ENCODE data around the gene PEX3.
A peak's percentile ranks its signal among the peaks of the same experiment; 100 is the strongest.
"Not testable (repeated sequence)": the region's sequence is repeated elsewhere in the genome, so short reads cannot be mapped to it uniquely, and the experiment has no call there.

PEX3 gene

DNA sequence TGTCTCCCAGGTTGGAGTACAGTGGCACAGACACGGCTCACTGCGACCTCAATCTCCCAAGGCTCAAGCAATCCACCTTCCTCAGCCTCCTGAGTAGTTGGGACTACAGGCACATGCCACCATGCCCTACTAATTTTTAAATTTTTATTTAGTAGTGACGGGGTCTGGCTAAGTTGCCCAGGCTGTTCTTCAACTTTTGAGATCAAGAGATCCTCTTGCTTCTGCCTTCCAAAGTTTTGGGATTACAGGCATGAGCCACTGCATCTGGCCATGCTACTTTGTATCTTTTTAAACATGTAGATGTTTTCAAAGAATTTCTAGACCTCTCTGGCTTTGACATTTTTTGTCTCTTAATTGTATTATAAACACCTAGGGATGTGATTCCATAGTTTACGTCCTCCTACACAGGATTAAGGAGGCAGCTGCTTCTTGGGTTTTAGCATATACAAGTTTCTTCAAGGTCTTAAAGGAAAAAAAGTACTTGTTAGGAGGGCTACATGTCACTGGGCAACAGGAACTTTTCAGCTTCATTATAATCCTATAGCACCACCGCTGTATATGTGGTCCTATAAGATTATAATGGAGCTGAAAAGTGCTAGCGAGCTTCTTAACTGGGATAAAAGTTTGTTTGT lies 1.4 kb upstream of the PEX3 start:
- DNase-seq, result no peak

DNA sequence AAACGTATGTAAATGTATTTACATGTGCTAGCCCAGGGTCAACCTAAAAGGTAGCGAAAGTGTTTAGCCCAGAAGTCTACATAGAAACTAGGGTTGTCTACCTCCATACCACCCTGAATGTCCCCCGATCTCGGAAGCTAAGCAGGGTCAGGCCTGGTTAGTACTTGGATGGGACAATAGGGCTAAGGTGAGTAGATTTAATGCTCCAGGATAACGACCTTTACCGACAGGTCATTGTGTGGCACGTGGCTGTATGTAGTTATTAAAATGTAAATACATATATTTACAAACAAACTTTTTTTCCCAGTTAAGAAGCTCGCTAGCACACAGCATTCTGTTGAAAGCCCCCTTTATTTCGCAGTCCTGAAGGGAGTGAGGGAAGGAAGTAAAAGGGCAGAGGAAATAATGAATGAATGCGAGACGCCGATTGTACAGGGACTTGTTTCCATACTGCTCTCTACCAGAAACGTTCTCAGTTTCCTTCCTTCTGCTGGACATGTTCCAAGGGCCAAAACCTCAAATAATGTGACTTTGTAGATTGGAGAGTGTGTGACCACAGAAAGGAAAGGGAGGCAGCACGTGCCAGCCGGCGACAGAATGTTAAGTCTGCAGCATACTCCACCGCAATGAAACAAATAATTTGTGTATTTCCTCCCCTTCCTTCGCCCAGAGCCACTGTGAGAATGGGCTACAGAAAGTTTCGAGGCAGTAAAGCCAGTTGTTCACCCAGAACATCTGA lies 722 bp upstream of the PEX3 start:
- DNase-seq, result peak; percentile 32

GRCh38 chr6:143451531-143451930 lies 926 bp downstream of the PEX3 start:
- DNase-seq, result no peak

DNA sequence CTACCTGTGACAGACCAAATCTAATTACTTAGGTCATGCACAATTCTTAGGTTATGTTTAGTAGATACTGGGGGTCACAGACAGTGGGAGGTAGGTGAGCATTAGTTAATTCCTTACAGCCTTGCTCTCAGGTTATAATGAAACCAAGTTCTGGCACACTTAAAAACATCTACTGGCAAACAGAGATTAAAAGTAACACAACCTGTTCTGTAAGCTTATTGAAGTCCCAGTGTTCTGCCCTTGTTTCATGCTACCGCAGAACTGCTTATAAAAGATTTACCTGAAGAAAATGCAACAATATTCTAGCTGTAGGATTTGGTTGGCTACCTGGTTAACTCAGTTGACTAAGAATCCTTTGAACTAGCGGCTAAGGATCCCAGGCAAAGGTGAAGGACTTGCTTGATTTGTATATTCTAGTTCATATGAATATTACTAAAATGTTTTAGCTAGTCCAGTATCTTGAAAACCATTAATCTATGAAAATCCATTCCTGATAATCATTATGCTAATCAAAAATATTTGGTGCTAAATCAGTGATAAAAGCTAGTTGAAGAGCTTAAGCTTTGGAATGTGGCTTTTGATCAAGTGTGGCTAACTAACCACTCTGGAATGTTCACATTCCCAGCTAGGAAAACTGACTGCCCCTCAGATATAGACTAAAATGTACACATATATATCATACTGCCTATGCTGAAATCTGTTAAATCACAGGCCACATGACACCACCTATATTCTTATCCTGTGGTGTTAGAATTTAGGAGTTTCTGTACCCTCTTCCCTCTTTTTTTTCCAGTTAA lies 7.2 kb downstream of the PEX3 start:
- DNase-seq, result no peak

DNA sequence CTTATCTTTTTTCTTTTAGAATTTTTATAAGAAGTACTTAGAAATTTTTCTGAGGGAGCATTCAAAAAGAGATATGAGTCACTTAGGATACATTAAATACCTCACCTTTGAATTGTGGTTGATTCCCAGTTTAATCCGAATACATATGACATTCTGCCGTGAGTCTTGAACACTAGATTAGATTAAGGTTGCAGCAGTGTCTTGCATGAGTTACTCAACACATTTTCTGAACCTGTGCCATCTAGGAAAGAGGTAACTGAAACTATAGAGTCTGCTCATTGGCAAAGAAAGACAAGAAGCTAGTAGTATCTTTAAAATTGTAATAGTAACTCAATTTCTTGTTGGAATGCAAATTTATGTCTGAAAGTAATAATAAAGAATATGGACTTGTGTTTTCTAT lies 14.9 kb downstream of the PEX3 start:
- no peak for DNase-seq

GRCh38 chr6:143468026-143468425 lies 17.4 kb downstream of the PEX3 start:
- no peak for DNase-seq

DNA sequence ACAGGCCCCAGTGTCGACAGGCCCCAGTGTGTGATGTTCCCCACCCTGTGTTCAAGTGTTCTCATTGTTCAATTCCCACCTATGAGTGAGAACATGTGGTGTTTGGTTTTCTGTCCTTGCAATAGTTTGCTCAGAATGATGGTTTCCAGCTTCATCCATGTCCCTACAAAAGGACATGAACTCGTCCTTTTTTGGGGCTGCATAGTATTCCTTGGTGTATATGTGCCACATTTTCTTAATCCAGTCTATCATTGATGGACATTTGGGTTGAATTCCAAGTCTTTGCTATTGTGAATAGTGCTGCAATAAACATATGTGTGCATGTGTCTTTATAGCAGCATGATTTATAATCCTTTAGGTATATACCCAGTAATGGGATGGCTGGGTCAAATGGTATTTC lies 18.2 kb downstream of the PEX3 start:
- DNase-seq, result not testable (repeated sequence)

GRCh38 chr6:143471822-143472221 lies 21.2 kb downstream of the PEX3 start:
- no peak for DNase-seq

- no peak for DNase-seq
These were observed 25.9 kb downstream of the PEX3 start for GRCh38 chr6:143476545-143476944.

DNA sequence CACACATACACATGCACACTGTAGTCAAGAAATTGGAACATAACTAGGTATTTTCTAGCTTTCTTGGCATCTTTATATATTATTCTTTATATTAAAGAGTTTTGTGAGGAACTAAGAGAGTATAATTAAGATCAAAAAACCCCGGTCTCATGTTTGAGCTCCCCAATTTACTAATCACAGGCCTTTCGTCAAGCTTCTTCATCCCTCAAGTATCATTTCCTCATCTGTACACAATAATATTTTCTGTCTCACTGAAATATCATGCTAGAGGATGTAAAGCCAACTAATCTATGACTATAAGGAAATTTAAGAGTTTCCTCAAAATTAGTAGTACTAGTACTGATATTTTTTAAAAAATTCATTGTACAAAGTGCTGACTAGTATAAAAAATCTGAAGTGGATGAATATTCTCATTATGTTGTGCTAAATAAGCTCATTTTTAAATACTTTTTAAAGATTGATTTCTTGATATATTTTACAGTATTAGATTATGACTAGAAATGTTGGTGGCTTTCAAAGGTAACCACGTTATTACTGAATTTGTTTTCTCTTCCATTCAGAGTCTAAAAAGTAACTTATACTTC lies 28.0 kb downstream of the PEX3 start:
- DNase-seq, result no peak

DNA sequence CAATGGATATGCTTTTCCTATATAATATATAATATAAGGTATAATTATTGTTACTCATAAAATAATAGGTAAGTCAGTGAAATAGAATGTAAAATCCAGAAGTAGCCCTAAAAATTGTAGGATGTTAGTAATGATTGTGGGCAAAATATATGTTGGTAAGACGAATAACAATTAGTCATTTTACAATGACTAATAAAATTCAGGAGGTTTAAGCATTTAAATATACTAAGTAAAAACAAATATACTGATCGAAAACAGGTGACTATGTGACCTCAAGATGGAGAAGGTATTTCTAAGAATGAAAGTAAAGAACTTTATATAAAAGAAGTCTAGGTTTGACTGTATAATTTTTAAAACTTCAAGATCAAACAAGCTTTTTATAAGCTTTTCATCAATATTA lies 32.0 kb downstream of the PEX3 start:
- no peak for DNase-seq

DNA sequence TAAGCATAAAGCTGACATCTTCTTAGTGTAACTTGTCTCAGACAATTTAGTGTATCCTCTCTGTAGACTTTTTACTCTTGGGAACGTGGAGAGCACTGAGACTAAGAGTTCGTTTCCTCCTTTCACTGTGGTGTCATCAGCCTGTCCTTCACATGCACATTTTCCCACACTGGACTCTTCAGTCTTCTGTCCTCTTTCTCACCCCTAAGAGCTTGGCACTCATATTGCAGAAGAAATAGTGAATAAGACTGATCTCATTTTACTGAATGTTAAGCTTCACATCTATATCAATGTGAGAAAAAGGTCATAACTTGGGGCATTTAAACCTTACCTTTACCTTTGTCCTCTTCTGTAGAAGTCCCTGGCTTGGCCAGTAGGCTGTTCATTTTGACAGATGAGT lies 35.4 kb downstream of the PEX3 start:
- DNase-seq, result no peak

DNA sequence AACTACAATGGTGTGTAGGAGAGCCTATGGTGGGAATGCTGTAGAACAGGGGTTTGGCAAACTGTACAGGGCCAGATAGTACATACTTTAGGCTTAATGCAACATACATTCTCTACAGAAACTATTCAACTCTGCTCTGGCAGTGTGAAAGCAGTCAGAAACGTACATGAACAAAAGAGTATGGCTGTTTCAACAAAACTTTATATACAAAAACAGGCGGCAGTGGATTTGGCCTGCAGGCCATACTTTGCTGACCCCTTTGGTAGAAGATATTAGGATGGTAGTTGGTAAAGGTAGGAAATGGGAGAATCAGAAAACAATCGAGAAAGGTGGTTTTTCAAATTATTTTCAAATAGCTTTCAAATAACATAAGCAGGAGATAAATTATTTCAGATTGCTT lies 36.1 kb downstream of the PEX3 start:
- DNase-seq, result no peak

DNA sequence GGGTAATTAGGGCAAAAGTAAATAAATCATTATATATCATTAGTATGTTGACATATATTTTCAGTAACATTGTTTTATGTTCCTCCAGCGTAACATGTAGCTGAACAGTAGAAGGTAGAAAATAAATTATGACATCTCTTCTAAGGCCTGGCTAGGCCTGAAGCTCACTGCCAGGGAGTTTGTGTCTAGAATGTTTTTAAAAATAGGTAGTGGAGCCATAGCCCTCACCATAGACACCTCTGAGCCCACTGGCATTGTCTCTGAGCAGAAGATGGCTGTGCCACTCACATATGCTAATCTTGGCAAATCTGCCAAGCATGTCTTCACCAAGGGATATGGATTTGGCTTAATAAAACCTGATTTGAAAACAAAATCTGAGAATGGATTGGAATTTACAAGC lies 39.6 kb downstream of the PEX3 start:
- DNase-seq, result no peak

DNA sequence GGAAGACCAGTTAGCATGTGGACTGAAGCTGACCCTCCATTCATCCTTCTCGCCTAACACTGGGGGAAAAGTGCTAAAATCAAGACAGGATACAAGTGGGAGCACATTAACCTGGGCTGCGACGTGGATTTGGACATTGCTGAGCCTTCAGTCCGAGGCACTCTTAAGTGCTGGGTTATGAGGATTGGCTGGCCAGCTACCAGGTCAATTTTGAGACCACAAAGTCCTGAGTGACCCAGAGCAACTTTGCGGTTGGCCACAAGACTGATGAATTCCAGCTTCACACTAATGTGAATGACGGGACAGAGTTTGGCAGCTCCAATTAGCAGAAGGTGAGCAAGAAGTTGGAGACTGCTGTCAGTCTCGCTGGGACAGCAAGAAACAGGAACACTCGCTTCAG lies 40.2 kb downstream of the PEX3 start:
- DNase-seq, result no peak

DNA sequence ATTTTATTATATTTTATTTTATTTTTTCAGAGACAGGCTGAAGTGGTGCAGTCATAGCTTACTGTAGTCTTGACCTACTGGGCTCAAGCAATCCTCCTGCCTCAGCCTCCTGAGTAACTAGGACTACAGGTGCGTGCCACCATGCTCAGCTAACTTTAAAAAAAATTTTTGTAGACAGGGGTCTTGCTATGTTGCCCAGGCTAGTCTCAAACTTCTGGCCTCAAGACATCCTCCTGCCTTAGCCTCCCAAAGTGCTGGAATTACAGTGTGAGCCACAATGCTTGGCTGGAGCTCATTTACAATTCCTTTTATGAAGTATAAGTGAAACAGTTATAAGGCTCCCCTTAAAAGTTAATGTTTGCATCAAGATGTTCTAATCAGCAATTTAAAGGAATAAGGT lies 46.4 kb downstream of the PEX3 start:
- DNase-seq, result no peak

DNA sequence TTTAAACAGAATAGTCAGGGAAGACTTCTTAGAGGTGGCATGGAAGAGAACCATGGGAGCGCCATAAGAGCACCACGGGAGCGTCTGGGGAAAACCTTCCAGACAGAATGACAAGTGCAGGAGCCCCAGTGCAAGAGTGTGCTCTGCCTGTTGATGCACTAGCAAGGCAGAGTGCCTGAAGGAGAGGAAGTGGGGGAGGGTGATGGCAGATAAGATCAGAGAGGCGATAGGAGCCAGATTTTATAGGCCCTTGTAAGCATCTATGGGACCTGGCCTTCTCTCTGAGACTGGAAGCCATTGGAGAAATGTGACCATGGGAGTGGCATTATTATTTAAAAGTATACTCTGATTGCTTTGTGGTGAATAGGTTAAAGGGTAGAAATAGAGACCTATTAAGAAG lies 47.8 kb downstream of the PEX3 start:
- DNase-seq, result no peak

GRCh38 chr6:143501851-143502250 lies 51.2 kb downstream of the PEX3 start:
- DNase-seq, result no peak

- DNase-seq, result no peak
These were observed 53.8 kb downstream of the PEX3 start for GRCh38 chr6:143504369-143504768.

DNA sequence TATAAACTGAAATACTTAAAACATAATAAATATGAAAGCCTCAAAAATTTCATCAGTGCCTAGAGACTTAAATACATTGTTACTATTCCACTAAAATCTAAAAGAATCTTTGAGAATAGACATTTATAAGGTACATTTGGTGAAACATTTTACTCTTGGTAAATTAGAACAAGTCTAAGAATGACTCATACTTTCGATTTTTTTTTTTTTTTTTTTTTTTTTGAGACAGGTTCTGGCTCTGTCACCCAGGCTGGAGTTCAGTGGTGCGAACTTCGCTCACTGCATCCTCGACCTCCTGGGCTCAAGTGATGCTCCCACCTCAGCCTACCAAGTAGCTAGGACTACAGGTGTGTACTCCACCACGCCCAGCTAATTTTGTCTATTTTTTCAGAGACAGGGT lies 54.5 kb downstream of the PEX3 start:
- no peak for DNase-seq

DNA sequence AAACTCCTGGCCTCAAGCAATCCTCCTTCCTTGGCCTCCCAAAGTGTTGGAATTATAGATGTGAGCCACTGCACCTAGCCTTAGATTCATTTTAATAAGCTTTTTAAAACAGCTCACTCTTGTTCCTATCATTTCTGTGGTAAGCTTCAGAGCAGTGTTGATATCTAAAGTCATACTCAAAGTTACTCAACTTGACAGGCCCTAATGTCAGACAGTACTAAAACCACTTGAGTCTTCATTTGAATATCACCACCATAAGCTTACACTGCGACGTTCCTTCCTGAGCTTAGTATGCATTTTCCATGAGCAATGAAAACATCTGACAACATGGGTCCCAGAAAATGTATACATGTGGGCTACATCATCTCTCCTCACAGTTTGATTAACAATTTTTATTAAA lies 54.9 kb downstream of the PEX3 start:
- DNase-seq, result no peak

DNA sequence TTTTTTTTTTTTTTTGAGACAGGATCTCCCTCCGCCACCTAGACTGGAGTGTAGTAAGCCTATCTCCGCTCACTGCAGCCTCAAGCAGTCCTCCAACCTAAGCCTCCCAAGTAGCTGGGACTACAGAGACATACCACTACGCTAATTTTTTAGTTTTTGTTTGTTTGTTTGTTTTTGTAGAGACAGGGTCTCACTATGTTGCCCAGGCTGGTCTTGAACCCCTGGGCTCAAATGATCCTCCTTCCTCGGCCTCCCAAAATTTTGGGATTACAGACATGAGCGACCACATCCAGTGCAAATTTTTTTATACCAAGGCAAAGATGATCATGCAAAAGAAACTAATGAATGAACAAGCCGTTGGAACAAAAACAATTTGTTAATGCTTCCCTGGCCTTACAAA lies 55.6 kb downstream of the PEX3 start:
- DNase-seq, result no peak

DNA sequence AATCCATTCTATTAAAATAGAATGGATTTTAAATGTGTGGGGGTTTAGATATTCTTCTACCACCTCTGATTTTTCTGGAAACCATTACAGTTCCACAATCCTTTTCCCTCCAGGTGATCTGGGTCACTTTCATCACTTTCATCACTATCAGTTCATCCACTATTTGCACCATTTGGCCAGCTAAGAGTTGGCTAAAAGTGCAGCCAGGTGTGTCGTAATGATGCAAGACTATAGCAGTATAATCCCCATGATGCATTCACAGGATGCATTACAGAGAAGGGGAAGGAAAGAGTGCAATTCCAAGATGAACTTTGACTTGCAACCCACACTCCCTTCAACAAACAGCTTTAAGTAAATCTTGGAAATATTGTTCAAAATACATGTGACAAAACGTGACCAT lies 56.0 kb downstream of the PEX3 start:
- no peak for DNase-seq
